Cardiac muscle cell (in vitro differentiated cells and primary cell): ENCODE data around the gene GPR161. TPM values are rescaled to one million over a fixed set of nuclear protein-coding genes. Genes with fewer than 3 reads are reported as not detected.

Experiments used
- DNase-seq, 2 donors: peaks; one replicate each; pipeline versions ENCODE4 v3.0.0 to v3.0.0-alpha.2; 2010 to 2017; ENCODE audit warnings: low read depth in 1 of 2, low spot score in 1 of 2
- H3K27ac ChIP-seq: fragments of 200-600 bp; sonication (generic); 2 replicates; pipeline ENCODE4 v1.5.1; 2016
- H3K27me3 ChIP-seq: fragments of 200-600 bp; sonication (generic); 2 replicates; pipeline ENCODE4 v1.6.0; 2016; ENCODE audit warnings: control low read depth
- H3K36me3 ChIP-seq: fragments of 200-600 bp; sonication (generic); 2 replicates; pipeline ENCODE4 v1.5.1; 2016; ENCODE audit warnings: control low read depth
- H3K4me1 ChIP-seq: fragments of 200-600 bp; sonication (generic); 2 replicates; pipeline ENCODE4 v1.8.1; 2017; ENCODE audit warnings: low read depth, mild to moderate bottlenecking, mixed run types
- H3K4me3 ChIP-seq: fragments of 200-600 bp; sonication (generic); 2 replicates; pipeline ENCODE4 v1.5.1; 2016; ENCODE audit warnings: mild to moderate bottlenecking
- H3K9me3 ChIP-seq: fragments of 200-600 bp; sonication (generic); 2 replicates; pipeline ENCODE4 v1.5.1; 2017; ENCODE audit warnings: low read depth, mild to moderate bottlenecking, control low read depth
- CTCF ChIP-seq: IDR thresholded peaks from 2 replicates; pipeline ENCODE4 v1.5.1; 2012; ENCODE audit warnings: low read depth, mild to moderate bottlenecking, low read length
- polyA plus RNA-seq: library from polyadenylated mRNA; unstranded; fragments of >200 nt; fragmentation: Nextera tagmentation; extraction: Ambion mirVana; gene quantifications from 2 replicates; pipeline ENCODE4 v1.2.1, GENCODE V29; 2016
- total RNA-seq: library from RNA; depleted of rRNA; stranded (reverse); fragments of >200 nt; gene quantifications from 2 replicates; pipeline ENCODE4 v1.2.3, GENCODE V29; 2016

The GPR161 gene
- total and polyA plus RNA-seq, 2 experiments from 2014 or later = 17.0 to 27.6 TPM

GRCh38 chr1:168145184-168146159 lies 8.7 kb upstream of the GPR161 start:
- no peaks in the 10 kb centered on the region for H3K27me3 ChIP-seq
- DNase-seq = peak; percentile 90 to 92
- H3K36me3 ChIP-seq = no peaks in the 10 kb centered on the region
- H3K4me3 ChIP-seq = no peak overlapping the region
- peak; percentile 98 for TF ChIP-seq CTCF
- H3K27ac ChIP-seq = no peak overlapping the region
- H3K9me3 ChIP-seq = no peaks in the 10 kb centered on the region
- peaks cover 10% of the 10 kb centered on the region for H3K4me1 ChIP-seq

DNA sequence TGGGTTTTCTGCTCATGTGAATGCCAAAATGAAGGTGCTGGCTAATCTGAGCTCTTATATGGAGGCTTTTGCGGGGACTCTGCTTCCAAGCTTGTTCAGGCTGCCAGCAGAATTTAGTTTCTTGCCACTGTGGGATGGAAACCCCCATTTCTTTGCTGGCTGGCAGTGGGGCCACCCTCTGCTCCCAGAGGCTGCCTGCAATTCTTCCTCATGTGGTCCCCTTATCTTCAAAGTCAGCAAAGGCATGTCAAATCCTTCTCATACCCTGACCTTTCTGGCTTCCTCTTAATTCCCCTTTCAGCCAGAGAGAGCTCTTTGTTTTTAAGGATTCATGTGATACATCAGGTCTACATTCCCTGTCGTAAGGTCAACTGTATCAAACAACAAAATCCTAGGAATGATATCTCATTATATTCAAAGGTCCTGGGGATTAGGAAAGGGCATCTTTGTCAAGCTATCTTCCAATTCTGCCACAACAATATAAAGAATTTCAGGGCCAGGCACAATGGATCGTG lies 5.2 kb upstream of the GPR161 start:
- Histone ChIP-seq H3K27ac (peak overlapping the region; percentile 65), H3K4me3 (no peak overlapping the region), H3K4me1 (peaks cover 10% of the 10 kb centered on the region), H3K36me3 (no peaks in the 10 kb centered on the region), H3K27me3 (no peaks in the 10 kb centered on the region), H3K9me3 (no peaks in the 10 kb centered on the region)
- TF ChIP-seq CTCF = no peak
- DNase-seq = peak; percentile 6 to 42

GRCh38 chr1:168139070-168139469 lies 2.3 kb upstream of the GPR161 start:
- Histone ChIP-seq H3K9me3 (no peaks in the 10 kb centered on the region), H3K27ac (no peak overlapping the region), H3K36me3 (no peaks in the 10 kb centered on the region), H3K27me3 (no peaks in the 10 kb centered on the region), H3K4me1 (peaks cover 20% of the 10 kb centered on the region), H3K4me3 (no peak overlapping the region)
- no peak for DNase-seq
- no peak for TF ChIP-seq CTCF

DNA sequence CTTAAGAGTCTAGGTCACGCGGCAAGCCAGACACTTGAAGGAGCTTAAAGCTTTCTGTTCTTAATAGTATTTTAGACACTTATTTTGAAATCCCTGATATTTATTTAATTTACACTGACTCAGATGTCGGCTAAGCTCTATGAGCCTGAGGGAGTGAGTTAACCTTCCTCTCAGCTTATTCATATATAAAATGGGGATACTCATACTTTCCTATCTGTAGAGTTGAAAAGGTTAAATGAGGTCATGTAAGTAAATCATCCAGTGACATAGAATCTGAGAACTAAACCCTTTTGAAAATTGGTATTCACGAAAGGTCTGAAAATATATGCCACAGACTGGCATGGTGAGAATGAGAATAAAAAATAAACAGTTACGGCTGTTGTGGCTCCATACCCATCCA lies 1.4 kb upstream of the GPR161 start:
- no peak overlapping the region for H3K27ac ChIP-seq
- H3K4me3 ChIP-seq = no peak overlapping the region
- peaks cover 20% of the 10 kb centered on the region for H3K4me1 ChIP-seq
- H3K9me3 ChIP-seq = no peaks in the 10 kb centered on the region
- peaks cover 4% of the 10 kb centered on the region for H3K36me3 ChIP-seq
- no peaks in the 10 kb centered on the region for H3K27me3 ChIP-seq
- TF ChIP-seq CTCF = no peak
- no peak for DNase-seq

DNA sequence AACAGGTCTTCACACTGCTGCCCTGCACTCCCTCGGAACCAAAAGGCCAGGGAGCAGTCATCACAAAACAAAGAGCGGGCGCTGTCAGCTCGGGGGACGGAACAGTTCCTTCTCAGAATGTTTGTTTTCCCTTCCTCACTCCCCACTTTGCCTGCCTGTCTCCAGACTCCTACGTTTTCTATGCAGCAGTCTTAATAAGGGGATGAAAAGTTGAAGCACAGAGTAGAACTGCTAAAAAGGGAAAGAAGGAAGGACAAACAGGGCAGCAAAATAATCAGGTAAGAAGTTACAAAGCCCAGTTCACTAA lies 738 bp upstream of the GPR161 start:
- H3K36me3 ChIP-seq = peaks cover 4% of the 10 kb centered on the region
- H3K27ac ChIP-seq = peak overlapping the region; percentile 82
- H3K27me3 ChIP-seq = no peaks in the 10 kb centered on the region
- no peaks in the 10 kb centered on the region for H3K9me3 ChIP-seq
- H3K4me1 ChIP-seq = peaks cover 20% of the 10 kb centered on the region
- H3K4me3 ChIP-seq = peak overlapping the region; percentile 76
- no peak for TF ChIP-seq CTCF
- DNase-seq = no peak
